Measurements from ENCODE around the gene ACSF3.

ACSF3 gene

DNA sequence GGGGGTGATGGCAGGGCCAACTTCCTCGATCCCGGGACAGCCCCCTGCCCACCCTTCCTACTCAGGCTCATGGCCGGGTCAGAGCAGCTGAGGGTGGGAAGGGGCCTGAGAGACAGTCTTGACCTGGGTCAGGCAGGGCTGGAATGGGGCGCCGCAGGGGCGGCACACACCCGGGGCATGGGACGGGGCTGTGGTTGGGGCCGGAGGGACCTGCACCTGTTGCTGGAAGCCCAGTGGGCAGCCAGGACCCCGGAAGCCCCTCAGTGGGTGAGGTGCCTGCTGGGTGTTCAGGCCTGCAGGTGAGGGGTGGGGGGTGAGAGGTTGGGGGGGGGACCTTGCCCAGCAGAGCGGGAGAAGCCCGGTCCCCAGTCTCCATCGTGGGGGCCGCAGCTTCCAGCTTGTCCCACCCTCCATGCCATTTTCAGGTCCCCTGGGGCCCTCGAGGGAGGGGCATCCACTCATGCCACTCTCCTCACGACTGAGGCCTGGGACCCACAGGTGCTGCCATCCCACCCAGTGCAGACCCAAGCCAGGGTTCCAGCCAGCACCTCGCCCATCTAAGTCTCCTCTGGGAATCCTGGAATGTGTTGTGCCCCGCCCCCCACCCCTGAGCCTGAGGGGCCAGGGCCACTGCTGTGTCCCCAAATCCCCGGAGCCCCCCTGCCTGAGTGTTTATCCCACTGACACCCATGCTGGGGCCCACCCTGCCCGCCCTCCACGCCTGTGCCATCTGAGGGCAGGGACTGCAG, 43.4 kb upstream of the ACSF3 start:
- no peaks in the 10 kb centered on the region for H3K9me3 ChIP-seq (ENCODE audit: control insufficient read depth, low read length)
- H3K36me3 ChIP-seq (ENCODE audit: control insufficient read depth, insufficient read depth, low read length): no peaks in the 10 kb centered on the region
- no peaks in the 10 kb centered on the region for H3K4me1 ChIP-seq (ENCODE audit: control insufficient read depth, insufficient read depth, low read length, poor library complexity, severe bottlenecking)
- H3K27ac ChIP-seq (ENCODE audit: low read depth, low read length, severe bottlenecking): no peak overlapping the region
- 94 to 98% methylated on average over 13 to 17 of the region's 21 CpGs for WGBS, 2 experiments (ENCODE audit: insufficient coverage in 2 of 2)
- H3K4me3 ChIP-seq (ENCODE audit: extremely low read depth, insufficient read depth, low read length, poor library complexity, severe bottlenecking): no peak overlapping the region

DNA sequence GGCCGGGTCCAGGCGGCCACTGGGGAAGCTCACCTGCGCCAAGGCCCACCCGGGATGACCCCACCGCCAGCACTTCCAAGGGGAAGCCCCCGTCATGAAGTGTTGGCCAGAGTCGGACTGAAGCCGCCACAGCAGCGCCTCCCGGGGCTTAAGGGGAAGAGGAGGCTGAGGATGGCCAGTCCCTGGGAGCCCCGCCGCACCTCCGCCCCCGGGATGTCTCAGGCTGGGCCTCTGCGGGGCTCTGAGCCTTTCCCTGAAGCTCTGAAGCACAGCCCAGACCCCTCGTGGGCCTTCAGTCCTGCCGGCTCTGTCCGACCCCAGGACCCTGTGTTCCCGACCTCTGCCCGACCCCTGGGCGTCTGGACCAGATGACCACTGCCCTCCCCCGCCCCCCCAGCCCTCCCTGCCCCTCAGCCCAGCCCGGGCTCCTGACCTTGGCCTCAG, 42.8 kb upstream of the ACSF3 start:
- H3K36me3 ChIP-seq (ENCODE audit: control insufficient read depth, insufficient read depth, low read length): no peaks in the 10 kb centered on the region
- H3K4me3 ChIP-seq (ENCODE audit: extremely low read depth, insufficient read depth, low read length, poor library complexity, severe bottlenecking): no peak overlapping the region
- H3K4me1 ChIP-seq (ENCODE audit: control insufficient read depth, insufficient read depth, low read length, poor library complexity, severe bottlenecking): no peaks in the 10 kb centered on the region
- no peak overlapping the region for H3K27ac ChIP-seq (ENCODE audit: low read depth, low read length, severe bottlenecking)
- WGBS, 2 experiments (ENCODE audit: insufficient coverage in 2 of 2): 86% methylated on average over 13 to 20 of the region's 23 CpGs
- H3K9me3 ChIP-seq (ENCODE audit: control insufficient read depth, low read length): no peaks in the 10 kb centered on the region

- no peaks in the 10 kb centered on the region for H3K4me1 ChIP-seq (ENCODE audit: control insufficient read depth, insufficient read depth, low read length, poor library complexity, severe bottlenecking)
- H3K4me3 ChIP-seq (ENCODE audit: extremely low read depth, insufficient read depth, low read length, poor library complexity, severe bottlenecking): no peak overlapping the region
- H3K27ac ChIP-seq (ENCODE audit: low read depth, low read length, severe bottlenecking): no peak overlapping the region
- WGBS, 2 experiments (ENCODE audit: insufficient coverage in 2 of 2): 82 to 83% methylated on average over 17 to 21 of the region's 22 CpGs
- no peaks in the 10 kb centered on the region for H3K9me3 ChIP-seq (ENCODE audit: control insufficient read depth, low read length)
- H3K36me3 ChIP-seq (ENCODE audit: control insufficient read depth, insufficient read depth, low read length): no peaks in the 10 kb centered on the region
Observed at GRCh38 chr16:89051521-89052166, 42.0 kb upstream of the ACSF3 start.

DNA sequence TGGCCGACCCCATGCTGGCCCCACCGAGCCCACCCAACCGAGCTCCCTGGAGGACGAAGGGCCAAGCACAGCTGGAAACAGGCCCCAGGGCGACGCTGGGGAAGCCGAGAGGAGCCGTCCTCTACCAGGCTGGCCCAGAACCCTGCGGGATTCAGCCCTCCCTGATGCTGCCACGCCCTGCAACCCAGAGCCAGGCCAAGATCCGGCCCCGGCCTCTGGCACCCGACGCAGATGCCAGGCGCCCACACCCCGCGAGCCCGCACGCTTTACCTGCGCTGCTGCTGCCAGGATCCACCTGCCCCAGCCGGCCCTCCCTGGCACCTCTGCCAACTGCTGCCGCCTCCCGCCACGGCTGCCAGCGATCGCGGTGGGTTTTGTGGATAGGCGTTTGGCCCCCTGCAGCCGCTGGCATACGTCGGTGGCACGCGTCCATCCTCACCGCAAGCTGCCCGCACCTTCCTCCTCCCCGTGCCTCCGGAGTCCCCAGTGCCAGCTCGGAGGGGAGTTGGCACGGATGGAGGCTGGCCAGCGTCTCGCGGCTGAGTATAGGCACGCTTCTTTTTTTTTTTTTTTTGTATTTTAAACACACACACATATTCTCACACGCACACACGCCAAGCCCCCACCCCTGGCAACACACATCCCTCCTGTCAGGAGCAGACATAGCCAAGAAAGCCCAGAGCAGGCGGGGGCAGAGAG, 41.3 kb upstream of the ACSF3 start:
- Histone ChIP-seq H3K27ac (ENCODE audit: low read depth, low read length, severe bottlenecking) (no peak overlapping the region), H3K9me3 (ENCODE audit: control insufficient read depth, low read length) (no peaks in the 10 kb centered on the region), H3K36me3 (ENCODE audit: control insufficient read depth, insufficient read depth, low read length) (no peaks in the 10 kb centered on the region), H3K4me3 (ENCODE audit: extremely low read depth, insufficient read depth, low read length, poor library complexity, severe bottlenecking) (no peak overlapping the region), H3K4me1 (ENCODE audit: control insufficient read depth, insufficient read depth, low read length, poor library complexity, severe bottlenecking) (no peaks in the 10 kb centered on the region)
- 89 to 93% methylated on average over 31 to 43 of the region's 46 CpGs for WGBS, 2 experiments (ENCODE audit: insufficient coverage in 2 of 2)

- Histone ChIP-seq H3K9me3 (ENCODE audit: control insufficient read depth, low read length) (no peaks in the 10 kb centered on the region), H3K27ac (ENCODE audit: low read depth, low read length, severe bottlenecking) (no peak overlapping the region), H3K4me1 (ENCODE audit: control insufficient read depth, insufficient read depth, low read length, poor library complexity, severe bottlenecking) (no peaks in the 10 kb centered on the region), H3K4me3 (ENCODE audit: extremely low read depth, insufficient read depth, low read length, poor library complexity, severe bottlenecking) (no peak overlapping the region), H3K36me3 (ENCODE audit: control insufficient read depth, insufficient read depth, low read length) (no peaks in the 10 kb centered on the region)
- WGBS, 2 experiments (ENCODE audit: insufficient coverage in 2 of 2): 84 to 88% methylated on average over 39 to 42 of the region's 48 CpGs
Observed at GRCh38 chr16:89052890-89053724, 40.5 kb upstream of the ACSF3 start.

- no peaks in the 10 kb centered on the region for H3K4me1 ChIP-seq (ENCODE audit: control insufficient read depth, insufficient read depth, low read length, poor library complexity, severe bottlenecking)
- no peak overlapping the region for H3K27ac ChIP-seq (ENCODE audit: low read depth, low read length, severe bottlenecking)
- H3K36me3 ChIP-seq (ENCODE audit: control insufficient read depth, insufficient read depth, low read length): no peaks in the 10 kb centered on the region
- WGBS, 2 experiments (ENCODE audit: insufficient coverage in 2 of 2): 87 to 95% methylated on average over 16 of the region's 16 CpGs
- H3K4me3 ChIP-seq (ENCODE audit: extremely low read depth, insufficient read depth, low read length, poor library complexity, severe bottlenecking): no peak overlapping the region
- H3K9me3 ChIP-seq (ENCODE audit: control insufficient read depth, low read length): no peaks in the 10 kb centered on the region
Observed at GRCh38 chr16:89053725-89054029, 40.0 kb upstream of the ACSF3 start.

GRCh38 chr16:89054261-89054661, 39.4 kb upstream of the ACSF3 start:
- no peaks in the 10 kb centered on the region for H3K36me3 ChIP-seq (ENCODE audit: control insufficient read depth, insufficient read depth, low read length)
- WGBS, 2 experiments (ENCODE audit: insufficient coverage in 2 of 2): 77 to 80% methylated on average over 12 to 13 of the region's 15 CpGs
- H3K4me3 ChIP-seq (ENCODE audit: extremely low read depth, insufficient read depth, low read length, poor library complexity, severe bottlenecking): no peak overlapping the region
- H3K4me1 ChIP-seq (ENCODE audit: control insufficient read depth, insufficient read depth, low read length, poor library complexity, severe bottlenecking): no peaks in the 10 kb centered on the region
- no peaks in the 10 kb centered on the region for H3K9me3 ChIP-seq (ENCODE audit: control insufficient read depth, low read length)
- no peak overlapping the region for H3K27ac ChIP-seq (ENCODE audit: low read depth, low read length, severe bottlenecking)

DNA sequence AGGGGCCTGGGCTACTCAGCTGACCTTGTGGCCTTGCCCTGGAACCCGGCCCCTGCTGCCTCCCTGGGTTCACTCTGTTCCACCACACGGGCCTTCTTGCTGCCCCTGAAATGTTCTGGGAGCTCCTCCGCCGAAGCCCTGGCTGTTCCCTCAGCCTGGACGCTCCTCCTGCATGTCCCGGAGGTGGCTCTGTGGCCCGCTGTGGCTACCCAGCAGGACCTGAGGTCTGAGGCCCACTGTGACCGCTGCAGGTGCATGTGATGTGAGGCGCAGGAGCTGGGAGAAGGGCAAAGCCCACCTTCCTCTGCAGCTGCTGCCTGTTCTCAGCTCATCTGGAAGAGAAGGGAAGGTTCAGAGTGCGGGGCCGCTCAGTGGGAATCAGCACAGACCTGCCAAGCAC, 38.9 kb upstream of the ACSF3 start:
- Histone ChIP-seq H3K4me3 (ENCODE audit: extremely low read depth, insufficient read depth, low read length, poor library complexity, severe bottlenecking) (no peak overlapping the region), H3K36me3 (ENCODE audit: control insufficient read depth, insufficient read depth, low read length) (no peaks in the 10 kb centered on the region), H3K9me3 (ENCODE audit: control insufficient read depth, low read length) (no peaks in the 10 kb centered on the region), H3K4me1 (ENCODE audit: control insufficient read depth, insufficient read depth, low read length, poor library complexity, severe bottlenecking) (no peaks in the 10 kb centered on the region), H3K27ac (ENCODE audit: low read depth, low read length, severe bottlenecking) (no peak overlapping the region)
- 86 to 87% methylated on average over 9 to 10 of the region's 11 CpGs for WGBS, 2 experiments (ENCODE audit: insufficient coverage in 2 of 2)

- H3K4me1 ChIP-seq (ENCODE audit: control insufficient read depth, insufficient read depth, low read length, poor library complexity, severe bottlenecking): no peaks in the 10 kb centered on the region
- H3K27ac ChIP-seq (ENCODE audit: low read depth, low read length, severe bottlenecking): no peak overlapping the region
- no peaks in the 10 kb centered on the region for H3K9me3 ChIP-seq (ENCODE audit: control insufficient read depth, low read length)
- H3K36me3 ChIP-seq (ENCODE audit: control insufficient read depth, insufficient read depth, low read length): no peaks in the 10 kb centered on the region
- 79 to 83% methylated on average over 14 to 15 of the region's 15 CpGs for WGBS, 2 experiments (ENCODE audit: insufficient coverage in 2 of 2)
- no peak overlapping the region for H3K4me3 ChIP-seq (ENCODE audit: extremely low read depth, insufficient read depth, low read length, poor library complexity, severe bottlenecking)
Observed at GRCh38 chr16:89055313-89055712, 38.3 kb upstream of the ACSF3 start.

DNA sequence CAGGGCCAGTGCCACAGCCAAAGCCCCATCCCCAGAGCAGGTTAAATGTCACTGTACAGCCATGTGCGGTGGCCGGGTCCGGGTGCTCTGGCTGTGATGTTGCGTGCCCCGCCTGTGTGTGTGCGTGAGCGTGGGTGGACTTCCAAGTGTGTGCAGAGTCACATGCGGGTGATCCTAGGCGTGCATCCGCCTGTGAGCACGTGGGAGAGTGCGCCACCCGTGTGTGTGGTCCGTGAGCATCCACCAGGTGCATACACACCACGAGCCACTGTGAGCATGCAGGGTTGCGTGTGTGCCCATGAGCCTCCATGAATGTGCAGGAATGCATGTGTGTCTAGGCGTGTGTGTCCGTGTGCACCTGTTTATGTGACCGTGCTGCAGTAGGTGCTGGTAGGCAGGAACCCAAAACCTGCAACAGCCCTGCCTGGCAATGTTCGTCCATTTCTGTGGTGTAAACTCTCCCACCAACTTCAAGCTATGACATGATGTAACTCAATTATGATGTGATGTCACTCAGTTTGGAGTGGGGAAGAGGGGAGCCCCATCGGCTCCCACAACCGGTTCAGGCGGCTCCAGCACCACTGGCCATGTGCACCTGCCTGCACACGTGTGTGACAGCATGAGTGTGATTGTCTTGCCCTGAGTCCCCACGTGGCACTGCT, 37.6 kb upstream of the ACSF3 start:
- Histone ChIP-seq H3K27ac (ENCODE audit: low read depth, low read length, severe bottlenecking) (no peak overlapping the region), H3K4me1 (ENCODE audit: control insufficient read depth, insufficient read depth, low read length, poor library complexity, severe bottlenecking) (no peaks in the 10 kb centered on the region), H3K9me3 (ENCODE audit: control insufficient read depth, low read length) (no peaks in the 10 kb centered on the region), H3K36me3 (ENCODE audit: control insufficient read depth, insufficient read depth, low read length) (no peaks in the 10 kb centered on the region), H3K4me3 (ENCODE audit: extremely low read depth, insufficient read depth, low read length, poor library complexity, severe bottlenecking) (no peak overlapping the region)
- WGBS, 2 experiments (ENCODE audit: insufficient coverage in 2 of 2): 91% methylated on average over 23 to 24 of the region's 25 CpGs

Measured in mesodermal cell (in vitro differentiated cells).